OCI-LY1 (cell line): ENCODE measurements around the gene STYXL1.

ENCODE experiments used
- EZH2 ChIP-seq: fragments of 200-600 bp; sonication (generic), shearing (Covaris generic); IDR thresholded peaks from 2 replicates; pipeline ENCODE4 v1.8.0; 2017; ENCODE audit warnings: borderline replicate concordance, mixed run types, mild to moderate bottlenecking, antibody characterized with exemption, low read length, moderate library complexity, mixed read lengths
- TF ChIP-seq, protein P1 (sequence below): fragments of 200-600 bp; sonication (generic), shearing (Covaris generic); IDR thresholded peaks from 2 replicates; pipeline ENCODE4 v1.5.1; 2017; ENCODE audit warnings: mild to moderate bottlenecking, antibody characterized with exemption, low read length, moderate library complexity, mixed read lengths

DNA sequence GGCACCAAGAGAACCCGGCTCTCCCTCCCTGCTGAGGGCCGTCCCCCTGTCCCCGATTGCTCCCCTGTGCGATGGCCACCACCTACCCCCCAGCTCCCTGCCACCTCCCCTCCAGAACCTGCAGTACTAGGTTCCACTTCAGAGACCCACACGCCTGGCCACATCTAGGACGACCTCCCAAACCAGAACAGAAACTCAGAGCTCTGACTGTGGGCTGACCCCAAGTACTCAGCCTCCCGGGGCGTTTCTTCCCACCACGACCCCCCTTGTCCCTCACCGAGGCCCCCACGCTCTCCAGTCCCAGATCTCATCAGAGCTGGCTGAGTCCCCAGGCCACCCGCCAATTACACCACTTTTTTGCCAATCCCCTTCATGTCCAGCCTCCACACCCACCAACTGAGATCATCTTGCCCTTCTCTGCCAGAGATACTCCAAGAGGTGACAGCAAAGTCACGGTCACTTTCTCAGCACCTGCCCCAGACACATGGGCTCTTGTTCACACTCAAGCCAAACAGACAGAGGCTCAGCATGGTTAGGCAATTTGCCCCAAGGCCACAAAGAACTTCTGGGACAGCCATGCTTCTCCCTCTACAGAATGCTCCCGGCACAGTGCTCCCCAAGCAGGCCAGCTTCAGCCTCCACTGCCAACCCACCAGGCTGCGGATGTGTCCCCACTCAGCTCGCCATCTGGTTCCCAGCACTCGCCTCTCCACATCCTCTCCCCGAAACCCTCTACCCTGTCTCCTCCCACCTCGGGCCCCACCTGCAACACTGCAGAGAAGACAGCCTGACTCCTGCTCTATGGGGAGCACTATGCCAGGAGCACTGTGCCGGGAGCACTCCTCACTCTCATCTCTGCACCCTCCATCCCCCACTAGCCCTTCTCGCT lies 58.1 kb downstream of the STYXL1 start:
- TF ChIP-seq, protein P1, sequence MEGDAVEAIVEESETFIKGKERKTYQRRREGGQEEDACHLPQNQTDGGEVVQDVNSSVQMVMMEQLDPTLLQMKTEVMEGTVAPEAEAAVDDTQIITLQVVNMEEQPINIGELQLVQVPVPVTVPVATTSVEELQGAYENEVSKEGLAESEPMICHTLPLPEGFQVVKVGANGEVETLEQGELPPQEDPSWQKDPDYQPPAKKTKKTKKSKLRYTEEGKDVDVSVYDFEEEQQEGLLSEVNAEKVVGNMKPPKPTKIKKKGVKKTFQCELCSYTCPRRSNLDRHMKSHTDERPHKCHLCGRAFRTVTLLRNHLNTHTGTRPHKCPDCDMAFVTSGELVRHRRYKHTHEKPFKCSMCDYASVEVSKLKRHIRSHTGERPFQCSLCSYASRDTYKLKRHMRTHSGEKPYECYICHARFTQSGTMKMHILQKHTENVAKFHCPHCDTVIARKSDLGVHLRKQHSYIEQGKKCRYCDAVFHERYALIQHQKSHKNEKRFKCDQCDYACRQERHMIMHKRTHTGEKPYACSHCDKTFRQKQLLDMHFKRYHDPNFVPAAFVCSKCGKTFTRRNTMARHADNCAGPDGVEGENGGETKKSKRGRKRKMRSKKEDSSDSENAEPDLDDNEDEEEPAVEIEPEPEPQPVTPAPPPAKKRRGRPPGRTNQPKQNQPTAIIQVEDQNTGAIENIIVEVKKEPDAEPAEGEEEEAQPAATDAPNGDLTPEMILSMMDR = no peak
- no peak for TF ChIP-seq EZH2
